Osteoblast (primary cell): ENCODE results near the gene PHACTR4. TPM values are rescaled to one million over a fixed set of nuclear protein-coding genes. Genes with fewer than 3 reads are reported as not detected.

ENCODE experiments used
- DNase-seq: peaks from one replicate; pipeline ENCODE4 v3.0.0; 2011; ENCODE audit warnings: low spot score, mixed read lengths; ENCODE audit not compliant: insufficient read length; ENCODE audit errors: missing footprints
- H2AFZ ChIP-seq: 2 replicates; pipeline ENCODE4 v1.6.0; 2011; ENCODE audit warnings: mild to moderate bottlenecking, low read length
- H3K27ac ChIP-seq: 2 replicates; pipeline ENCODE4 v1.5.1; 2011; ENCODE audit warnings: mild to moderate bottlenecking, low read depth, low read length, moderate library complexity
- H3K27me3 ChIP-seq: 2 replicates; pipeline ENCODE4 v1.6.0; 2012; ENCODE audit warnings: mild to moderate bottlenecking, control low read depth, inconsistent platforms, low read length, moderate library complexity; ENCODE audit not compliant: insufficient read depth
- H3K36me3 ChIP-seq: 2 replicates; pipeline ENCODE4 v1.5.1; 2011; ENCODE audit warnings: mild to moderate bottlenecking, low read length, control low read depth, moderate library complexity; ENCODE audit not compliant: insufficient read depth
- H3K4me1 ChIP-seq: 2 replicates; pipeline ENCODE4 v1.5.1; 2011; ENCODE audit warnings: mild to moderate bottlenecking, low read length, control low read depth, moderate library complexity; ENCODE audit not compliant: insufficient read depth
- H3K4me2 ChIP-seq: 2 replicates; pipeline ENCODE4 v1.6.0; 2011; ENCODE audit warnings: mild to moderate bottlenecking, low read length; ENCODE audit not compliant: insufficient read depth
- H3K4me3 ChIP-seq: fragments of 200-600 bp; sonication (generic); 3 replicates; pipeline ENCODE4 v1.5.1; 2012; ENCODE audit warnings: mild to moderate bottlenecking, low read length, inconsistent platforms; ENCODE audit not compliant: insufficient read depth
- H3K79me2 ChIP-seq: 2 replicates; pipeline ENCODE4 v1.6.0; 2012; ENCODE audit warnings: mild to moderate bottlenecking, low read length, control low read depth, inconsistent platforms; ENCODE audit not compliant: insufficient read depth
- H3K9me3 ChIP-seq: 2 replicates; pipeline ENCODE4 v1.5.1; 2011; ENCODE audit warnings: low read depth, low read length, control low read depth
- H4K20me1 ChIP-seq: 2 replicates; pipeline ENCODE4 v1.6.0; 2012; ENCODE audit warnings: mild to moderate bottlenecking, low read length, control low read depth; ENCODE audit not compliant: insufficient read depth
- CTCF ChIP-seq: IDR thresholded peaks from 2 replicates; pipeline ENCODE4 v1.5.1; 2011; ENCODE audit warnings: mild to moderate bottlenecking, low read depth, low read length, moderate library complexity; ENCODE audit errors: extremely low read depth
- total RNA-seq: library from RNA; depleted of rRNA; stranded (reverse); fragments of >200 nt; gene quantifications from 2 replicates; pipeline ENCODE4 v1.2.3, GENCODE V29; 2012

PHACTR4 gene
- total RNA-seq, 1 donor: 12.7 TPM

GRCh38 chr1:28394136-28394535 is 24.6 kb downstream of the PHACTR4 start:
- H3K4me1 ChIP-seq: peaks cover 21% of the 10 kb centered on the region
- TF ChIP-seq CTCF: no peak
- no peak overlapping the region for H2AFZ ChIP-seq
- H3K79me2 ChIP-seq: peaks cover 31% of the 10 kb centered on the region
- H3K9me3 ChIP-seq: no peaks in the 10 kb centered on the region
- no peak overlapping the region for H3K4me2 ChIP-seq
- no peak overlapping the region for H3K4me3 ChIP-seq
- no peak for DNase-seq
- no peaks in the 10 kb centered on the region for H3K36me3 ChIP-seq
- H3K27me3 ChIP-seq: no peaks in the 10 kb centered on the region
- no peaks in the 10 kb centered on the region for H4K20me1 ChIP-seq
- peak overlapping the region; percentile 62 for H3K27ac ChIP-seq

GRCh38 chr1:28395181-28395580 is 25.6 kb downstream of the PHACTR4 start:
- Histone ChIP-seq H3K79me2 (peaks cover 25% of the 10 kb centered on the region), H3K9me3 (no peaks in the 10 kb centered on the region), H3K27me3 (no peaks in the 10 kb centered on the region), H3K4me3 (no peak overlapping the region), H3K4me1 (peaks cover 21% of the 10 kb centered on the region), H4K20me1 (no peaks in the 10 kb centered on the region), H3K36me3 (no peaks in the 10 kb centered on the region), H3K27ac (peak overlapping the region; percentile 62), H3K4me2 (peak overlapping the region; percentile 48), H2AFZ (no peak overlapping the region)
- no peak for DNase-seq
- no peak for TF ChIP-seq CTCF

- no peak for TF ChIP-seq CTCF
- no peak for DNase-seq
- Histone ChIP-seq H3K4me2 (no peak overlapping the region), H3K4me3 (no peak overlapping the region), H4K20me1 (no peaks in the 10 kb centered on the region), H3K79me2 (peaks cover 43% of the 10 kb centered on the region), H3K4me1 (no peaks in the 10 kb centered on the region), H2AFZ (no peak overlapping the region), H3K27me3 (no peaks in the 10 kb centered on the region), H3K36me3 (no peaks in the 10 kb centered on the region), H3K27ac (no peak overlapping the region), H3K9me3 (no peaks in the 10 kb centered on the region)
Observed at GRCh38 chr1:28401760-28402159, 32.2 kb downstream of the PHACTR4 start.

GRCh38 chr1:28409090-28409489 is 39.5 kb downstream of the PHACTR4 start:
- Histone ChIP-seq H3K36me3 (peaks cover 2% of the 10 kb centered on the region), H3K4me1 (no peaks in the 10 kb centered on the region), H3K4me3 (no peak overlapping the region), H3K27me3 (no peaks in the 10 kb centered on the region), H3K4me2 (no peak overlapping the region), H2AFZ (no peak overlapping the region), H3K27ac (no peak overlapping the region), H3K9me3 (no peaks in the 10 kb centered on the region), H3K79me2 (peaks cover 17% of the 10 kb centered on the region), H4K20me1 (no peaks in the 10 kb centered on the region)
- DNase-seq: no peak
- TF ChIP-seq CTCF: no peak
